ENCODE results near the gene CCDC77.

CCDC77 gene

DNA sequence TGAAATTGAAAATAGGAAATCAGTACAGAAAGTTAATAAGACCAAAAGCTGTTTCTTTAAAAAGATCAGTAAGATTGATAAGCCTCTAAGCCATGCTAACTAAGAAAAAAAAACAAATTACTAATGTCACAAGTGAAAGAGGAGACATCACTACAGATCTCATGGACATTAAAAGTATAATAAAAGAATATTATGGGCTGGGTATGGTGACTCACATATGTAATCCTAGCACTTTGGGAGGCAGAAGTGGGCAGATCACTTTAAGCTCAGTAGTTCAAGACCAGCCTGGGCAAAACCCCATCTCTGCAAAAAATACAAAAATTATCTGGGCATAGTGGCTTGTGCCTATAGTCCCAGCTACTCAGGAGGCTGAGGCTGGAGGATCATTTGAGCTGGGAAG is 88.8 kb downstream of the CCDC77 start:
- H4K20me1 ChIP-seq (ENCODE audit: insufficient read depth, low read length), result no peaks in the 10 kb centered on the region
- H3K9me3 ChIP-seq (ENCODE audit: low read length), result peaks cover 16% of the 10 kb centered on the region
- no peaks in the 10 kb centered on the region for H3K4me1 ChIP-seq (ENCODE audit: insufficient read depth, low read length, severe bottlenecking)
- H3K9me2 ChIP-seq (ENCODE audit: low read depth, low read length), result no peaks in the 10 kb centered on the region
- H3K27me3 ChIP-seq (ENCODE audit: insufficient read depth, low read length), result no peaks in the 10 kb centered on the region; the same call in 1 of the 2 replicates
- H3K36me3 ChIP-seq (ENCODE audit: insufficient read depth, low read length), result no peaks in the 10 kb centered on the region; the same call in 1 of the 2 replicates
- no peak overlapping the region for H3K4me3 ChIP-seq (ENCODE audit: low read depth, low read length, poor library complexity, severe bottlenecking)
- H3F3A ChIP-seq (ENCODE audit: insufficient read depth, low read length), result no peaks in the 10 kb centered on the region
- TF ChIP-seq, protein P1, sequence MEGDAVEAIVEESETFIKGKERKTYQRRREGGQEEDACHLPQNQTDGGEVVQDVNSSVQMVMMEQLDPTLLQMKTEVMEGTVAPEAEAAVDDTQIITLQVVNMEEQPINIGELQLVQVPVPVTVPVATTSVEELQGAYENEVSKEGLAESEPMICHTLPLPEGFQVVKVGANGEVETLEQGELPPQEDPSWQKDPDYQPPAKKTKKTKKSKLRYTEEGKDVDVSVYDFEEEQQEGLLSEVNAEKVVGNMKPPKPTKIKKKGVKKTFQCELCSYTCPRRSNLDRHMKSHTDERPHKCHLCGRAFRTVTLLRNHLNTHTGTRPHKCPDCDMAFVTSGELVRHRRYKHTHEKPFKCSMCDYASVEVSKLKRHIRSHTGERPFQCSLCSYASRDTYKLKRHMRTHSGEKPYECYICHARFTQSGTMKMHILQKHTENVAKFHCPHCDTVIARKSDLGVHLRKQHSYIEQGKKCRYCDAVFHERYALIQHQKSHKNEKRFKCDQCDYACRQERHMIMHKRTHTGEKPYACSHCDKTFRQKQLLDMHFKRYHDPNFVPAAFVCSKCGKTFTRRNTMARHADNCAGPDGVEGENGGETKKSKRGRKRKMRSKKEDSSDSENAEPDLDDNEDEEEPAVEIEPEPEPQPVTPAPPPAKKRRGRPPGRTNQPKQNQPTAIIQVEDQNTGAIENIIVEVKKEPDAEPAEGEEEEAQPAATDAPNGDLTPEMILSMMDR (IDR thresholded peaks at IDR 0.05; ENCODE audit: low read length), result no peak
- TF ChIP-seq EZH2 (IDR thresholded peaks at IDR 0.05; ENCODE audit: borderline replicate concordance, low read length), result no peak
- no peak overlapping the region for H3K4me2 ChIP-seq (ENCODE audit: low read length)
- H3K27ac ChIP-seq (ENCODE audit: low read depth, low read length, poor library complexity, severe bottlenecking), result no peak overlapping the region
- H3K9ac ChIP-seq (ENCODE audit: low read length), result no peak overlapping the region
- no peak overlapping the region for H2AFZ ChIP-seq (ENCODE audit: low read length)
- H3K79me2 ChIP-seq (ENCODE audit: insufficient read depth, low read length), result no peaks in the 10 kb centered on the region

Measured in OCI-LY1 (cell line).